DMS153 treated with DMSO at 0.1 percent for 48 hours (cell line): ENCODE measurements around the gene VNN1.
"Not testable (repeated sequence)": the region's sequence is repeated elsewhere in the genome, so short reads cannot be mapped to it uniquely, and the experiment has no call there.

Experiments used
- DNase-seq: peaks from one replicate; lab custom pipeline; 2025; ENCODE audit not compliant: unreplicated experiment; lab: John Stamatoyannopoulos, UW

VNN1 gene

GRCh38 chr6:132725947-132726607 is 12.2 kb upstream of the VNN1 start:
- DNase-seq = no peak

GRCh38 chr6:132725471-132725870 is 11.6 kb upstream of the VNN1 start:
- DNase-seq = no peak

GRCh38 chr6:132719736-132720448 is 6.0 kb upstream of the VNN1 start:
- no peak for DNase-seq

GRCh38 chr6:132715881-132716637 is 2.2 kb upstream of the VNN1 start:
- no peak for DNase-seq

- DNase-seq = peak; percentile 19
These were observed 1.3 kb upstream of the VNN1 start for GRCh38 chr6:132715204-132715603.

GRCh38 chr6:132714160-132714559 is 305 bp upstream of the VNN1 start:
- no peak for DNase-seq

GRCh38 chr6:132712366-132712765 is 1.5 kb downstream of the VNN1 start:
- no peak for DNase-seq

GRCh38 chr6:132708771-132709170 is 5.1 kb downstream of the VNN1 start:
- DNase-seq = no peak

- DNase-seq = no peak
These were observed 5.9 kb downstream of the VNN1 start for GRCh38 chr6:132708002-132708401.

- DNase-seq = not testable (repeated sequence)
These were observed 7.1 kb downstream of the VNN1 start for GRCh38 chr6:132706756-132707155.

- DNase-seq = no peak
These were observed 9.9 kb downstream of the VNN1 start for GRCh38 chr6:132703936-132704335.

- DNase-seq = no peak
These were observed 15.2 kb downstream of the VNN1 start for GRCh38 chr6:132698608-132699007.

- no peak for DNase-seq
These were observed 18.1 kb downstream of the VNN1 start for GRCh38 chr6:132695773-132696172.

GRCh38 chr6:132693478-132693877 is 20.4 kb downstream of the VNN1 start:
- no peak for DNase-seq

GRCh38 chr6:132690678-132691077 is 23.2 kb downstream of the VNN1 start:
- DNase-seq = no peak

GRCh38 chr6:132687306-132687705 is 26.5 kb downstream of the VNN1 start:
- DNase-seq = no peak

GRCh38 chr6:132686531-132686930 is 27.3 kb downstream of the VNN1 start:
- DNase-seq = no peak

GRCh38 chr6:132685009-132685408 is 28.8 kb downstream of the VNN1 start:
- no peak for DNase-seq

- no peak for DNase-seq
These were observed 29.6 kb downstream of the VNN1 start for GRCh38 chr6:132684272-132684671.

GRCh38 chr6:132683543-132683942 is 30.3 kb downstream of the VNN1 start:
- DNase-seq = no peak

GRCh38 chr6:132679094-132679493 is 34.8 kb downstream of the VNN1 start:
- not testable (repeated sequence) for DNase-seq

- no peak for DNase-seq
These were observed 38.1 kb downstream of the VNN1 start for GRCh38 chr6:132675749-132676148.
